Left ventricle myocardium inferior (tissue), 1 donor: ENCODE data around the gene EDARADD. TPM values are rescaled to one million over a fixed set of nuclear protein-coding genes. Genes with fewer than 3 reads are reported as not detected.
A peak's percentile ranks its signal among the peaks of the same experiment; 100 is the strongest.

Experiments
- DNase-seq: peaks from one replicate; pipeline ENCODE4 v3.0.0-alpha.2; 2020
- H3K27ac ChIP-seq: fragments of 200-600 bp; replicated peaks from 2 replicates; pipeline ENCODE4 v1.8.0; 2021
- H3K27me3 ChIP-seq: fragments of 200-600 bp; 2 replicates; pipeline ENCODE4 v1.8.0; 2021; ENCODE audit warnings: low read depth
- H3K36me3 ChIP-seq: fragments of 200-600 bp; 2 replicates; pipeline ENCODE4 v1.8.0; 2021
- H3K4me1 ChIP-seq: fragments of 200-600 bp; 2 replicates; pipeline ENCODE4 v1.8.0; 2021
- H3K4me3 ChIP-seq: fragments of 200-600 bp; 2 replicates; pipeline ENCODE4 v1.8.0; 2021; ENCODE audit warnings: mild to moderate bottlenecking, moderate library complexity
- H3K9me3 ChIP-seq: fragments of 200-600 bp; replicated peaks from 2 replicates; pipeline ENCODE4 v1.8.0; 2021
- CTCF ChIP-seq: fragments of 200-600 bp; IDR thresholded peaks from 2 replicates; pipeline ENCODE4 v1.8.0; 2021; ENCODE audit warnings: antibody characterized with exemption, mild to moderate bottlenecking, borderline replicate concordance
- intact Hi-C: fragments of 100-400 bp; cut with micrococcal nuclease; formaldehyde crosslinking; loops from one replicate; pipeline ENCODE4 v1.11.0; 2022
- total RNA-seq: library from RNA; stranded (reverse); fragmentation: NEBNext Ultra II Directional; extraction: Animal tissue kit (Norgen Biotek cat#: 25700); gene quantifications from one replicate; pipeline ENCODE4 v1.2.1, GENCODE V29; 2021
- donor health status: DM: no; HTN: yes; CAD: no; lungs with severe emphysema.

EDARADD gene
- total RNA-seq, 1 donor from 2014 or later: 1.4 TPM

DNA sequence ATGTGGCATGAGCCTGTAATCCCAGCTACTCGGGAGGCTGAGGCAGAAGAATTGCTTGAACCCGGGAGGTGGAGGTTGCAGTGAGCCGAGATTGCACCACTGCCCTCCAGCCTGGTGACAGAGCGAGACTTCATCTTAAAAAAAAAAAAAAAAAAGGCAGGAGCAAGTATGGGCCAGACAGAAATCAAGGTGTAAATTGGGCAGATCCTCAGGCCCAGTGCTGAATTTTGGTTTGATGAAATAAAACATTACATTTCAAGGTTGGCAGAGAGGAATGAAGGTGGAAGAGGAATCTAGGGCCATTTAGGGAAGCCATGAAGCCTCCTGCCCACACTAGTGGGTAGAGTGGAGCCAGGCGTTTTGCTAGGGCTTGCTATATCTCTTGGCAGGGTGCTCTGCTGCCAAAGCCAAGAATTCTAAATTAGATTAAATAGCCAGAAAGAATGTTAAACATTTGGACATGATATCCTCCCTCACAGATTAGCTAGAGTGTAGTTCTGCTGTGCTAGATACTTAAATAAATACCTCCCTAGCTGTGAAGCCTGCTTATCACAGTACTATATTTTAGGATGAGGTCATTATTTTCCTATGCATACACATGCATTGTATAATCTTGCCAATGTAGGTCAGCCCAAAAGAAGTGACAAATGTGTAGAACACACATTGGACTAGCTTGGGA, 113.1 kb downstream of the EDARADD start:
- H3K4me3 ChIP-seq: no peak overlapping the region
- intact Hi-C loops: no loop called here
- no peaks in the 10 kb centered on the region for H3K9me3 ChIP-seq
- peaks cover 22% of the 10 kb centered on the region for H3K4me1 ChIP-seq
- no peak for TF ChIP-seq CTCF
- H3K27ac ChIP-seq: peak overlapping the region; percentile 84
- H3K27me3 ChIP-seq: no peaks in the 10 kb centered on the region
- no peaks in the 10 kb centered on the region for H3K36me3 ChIP-seq
- DNase-seq: no peak

DNA sequence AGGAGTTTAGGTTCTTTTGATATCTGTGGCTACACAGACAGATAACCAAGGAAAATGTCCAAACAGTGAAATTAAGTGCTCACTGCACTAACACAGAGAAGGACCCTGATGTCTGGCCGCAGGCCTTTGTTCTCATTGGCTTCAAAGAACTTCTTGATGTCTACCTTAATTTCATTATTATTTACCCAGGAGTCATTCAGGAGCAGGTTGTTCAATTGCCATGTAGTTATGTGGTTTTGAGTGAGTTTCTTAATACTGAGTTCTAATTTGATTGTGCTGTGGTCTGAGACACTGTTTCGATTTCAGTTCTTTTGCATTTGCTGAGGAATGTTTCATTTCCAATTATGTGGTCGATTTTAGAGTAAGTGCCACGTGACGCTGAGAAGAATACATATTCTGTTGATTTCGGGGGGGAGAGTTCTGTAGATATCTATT, 114.5 kb downstream of the EDARADD start:
- Histone ChIP-seq H3K27me3 (no peaks in the 10 kb centered on the region), H3K36me3 (no peaks in the 10 kb centered on the region), H3K4me1 (peaks cover 10% of the 10 kb centered on the region), H3K27ac (peak overlapping the region; percentile 84), H3K9me3 (no peaks in the 10 kb centered on the region), H3K4me3 (no peak overlapping the region)
- intact Hi-C loops: no loop called here
- no peak for DNase-seq
- no peak for TF ChIP-seq CTCF

- Histone ChIP-seq H3K4me1 (peaks cover 10% of the 10 kb centered on the region), H3K27me3 (no peaks in the 10 kb centered on the region), H3K4me3 (no peak overlapping the region), H3K9me3 (no peaks in the 10 kb centered on the region), H3K36me3 (no peaks in the 10 kb centered on the region), H3K27ac (peak overlapping the region; percentile 84)
- TF ChIP-seq CTCF: no peak
- intact Hi-C loops: no loop called here
- DNase-seq: no peak
Measured at GRCh38 chr1:236509203-236509602, 115.1 kb downstream of the EDARADD start.

GRCh38 chr1:236509647-236510401, 115.7 kb downstream of the EDARADD start:
- Histone ChIP-seq H3K36me3 (no peaks in the 10 kb centered on the region), H3K27me3 (no peaks in the 10 kb centered on the region), H3K4me1 (peaks cover 10% of the 10 kb centered on the region), H3K27ac (no peak overlapping the region), H3K4me3 (no peak overlapping the region), H3K9me3 (no peaks in the 10 kb centered on the region)
- DNase-seq: no peak
- intact Hi-C loops: no loop called here
- no peak for TF ChIP-seq CTCF

GRCh38 chr1:236511735-236512418, 117.8 kb downstream of the EDARADD start:
- intact Hi-C loops: no loop called here
- Histone ChIP-seq H3K4me3 (no peak overlapping the region), H3K27ac (no peak overlapping the region), H3K4me1 (peaks cover 12% of the 10 kb centered on the region), H3K9me3 (no peaks in the 10 kb centered on the region), H3K36me3 (no peaks in the 10 kb centered on the region), H3K27me3 (no peaks in the 10 kb centered on the region)
- no peak for TF ChIP-seq CTCF
- DNase-seq: no peak
